Endometrial microvascular endothelial cells (primary cell): Measurements from ENCODE around the gene TMEM151B. TPM values are rescaled to one million over a fixed set of nuclear protein-coding genes. Genes with fewer than 3 reads are reported as not detected.

Experiments used
- in situ Hi-C: cut with HindIII; loops from 2 replicates; pipeline ENCODE4 v1.10.0; 2017; ENCODE audit warnings: low sequenced_read_pairs, low pct_unique_long_range_greater_than_20kb; ENCODE audit errors: inconsistent ontology term
- total RNA-seq: library from RNA; depleted of rRNA; stranded (reverse); fragments of >200 nt; gene quantifications from one replicate; pipeline ENCODE4 v1.2.3, GENCODE V29; 2015; ENCODE audit errors: inconsistent ontology term

Gene TMEM151B
- total RNA-seq, 1 donor from 2014 or later, result not detected

DNA sequence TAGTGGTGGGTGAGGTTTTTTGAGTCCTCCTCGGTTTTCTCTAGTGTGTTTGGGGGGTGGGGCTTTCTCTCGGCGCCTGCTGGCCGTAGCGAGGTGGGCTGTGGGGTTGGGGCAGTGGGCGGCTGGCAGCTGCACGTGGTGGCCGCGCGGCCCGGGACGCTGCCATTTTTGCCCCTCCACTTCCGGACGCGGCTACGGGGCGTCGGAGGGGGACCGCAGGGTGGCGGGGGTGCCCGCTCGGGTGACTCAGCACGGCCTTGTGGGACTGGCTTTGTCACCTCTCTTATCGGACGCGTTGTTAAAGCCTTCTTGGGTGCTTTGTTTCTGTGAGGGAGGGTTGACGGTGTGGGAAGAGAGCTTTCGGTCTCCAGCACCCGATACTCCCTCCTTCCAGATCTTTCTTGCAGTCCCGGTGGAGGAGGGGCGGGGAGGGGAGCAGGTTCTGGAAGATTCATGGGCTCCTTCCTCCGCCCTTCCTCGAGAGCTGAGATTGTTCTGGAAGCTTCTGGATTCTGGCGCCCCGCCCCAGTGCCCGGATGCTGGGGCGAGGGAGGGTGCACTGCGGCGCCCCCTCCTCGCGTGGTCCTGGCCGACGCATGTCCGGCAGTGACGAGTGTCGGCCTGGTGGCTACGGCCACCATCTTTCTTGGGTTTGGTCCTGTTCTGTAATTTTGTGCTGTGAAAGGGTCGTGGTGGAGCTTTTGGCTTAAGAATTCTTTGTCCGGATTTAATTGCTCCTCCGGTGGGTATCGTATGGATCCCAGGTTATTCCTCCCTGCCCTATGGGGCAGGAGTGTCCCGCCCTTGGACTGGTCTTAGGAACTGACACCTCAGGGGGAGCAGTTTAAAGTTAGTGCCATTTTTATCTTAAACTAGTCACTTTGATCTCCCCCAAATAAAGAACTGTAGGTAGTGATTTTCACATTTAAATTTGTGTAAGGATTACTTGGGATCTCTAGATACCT, 22.6 kb upstream of the TMEM151B start:
- in situ Hi-C loops, result no loop called here

DNA sequence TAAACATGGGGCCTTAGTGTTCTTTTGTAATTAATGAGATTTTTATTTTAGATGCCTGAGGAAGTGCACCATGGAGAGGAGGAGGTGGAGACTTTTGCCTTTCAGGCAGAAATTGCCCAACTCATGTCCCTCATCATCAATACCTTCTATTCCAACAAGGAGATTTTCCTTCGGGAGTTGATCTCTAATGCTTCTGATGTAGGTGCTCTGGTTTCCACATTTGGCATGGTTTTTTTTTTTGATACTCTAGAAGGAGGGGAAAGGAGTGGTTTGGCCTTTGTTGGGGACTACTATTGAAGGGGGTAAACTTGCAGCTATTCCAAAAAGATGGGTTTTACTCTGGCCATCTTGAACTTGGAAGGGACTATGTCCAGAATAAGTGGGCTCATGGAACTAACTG, 21.7 kb upstream of the TMEM151B start:
- in situ Hi-C loops, result no loop called here

DNA sequence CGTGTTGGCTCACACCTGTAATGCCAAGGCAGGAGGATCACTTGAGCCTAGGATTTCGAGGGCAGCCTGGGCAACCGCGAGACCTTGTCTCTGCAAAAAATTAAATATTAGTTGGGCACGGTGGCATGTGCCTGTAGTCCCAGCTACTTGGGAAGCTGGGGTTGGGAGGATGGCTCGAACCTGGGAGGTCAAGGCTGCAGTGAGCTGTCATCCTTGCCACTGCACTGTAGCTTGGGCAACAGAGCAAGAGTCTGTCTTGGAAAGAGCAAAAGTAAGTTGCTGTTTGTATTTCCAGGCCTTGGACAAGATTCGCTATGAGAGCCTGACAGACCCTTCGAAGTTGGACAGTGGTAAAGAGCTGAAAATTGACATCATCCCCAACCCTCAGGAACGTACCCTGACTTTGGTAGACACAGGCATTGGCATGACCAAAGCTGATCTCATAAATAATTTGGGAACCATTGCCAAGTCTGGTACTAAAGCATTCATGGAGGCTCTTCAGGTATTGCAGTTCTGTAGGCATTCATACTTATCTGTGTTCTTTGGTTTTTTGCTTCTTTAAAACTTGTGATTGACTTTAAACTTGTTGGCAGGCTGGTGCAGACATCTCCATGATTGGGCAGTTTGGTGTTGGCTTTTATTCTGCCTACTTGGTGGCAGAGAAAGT, 21.0 kb upstream of the TMEM151B start:
- in situ Hi-C loops, result no loop called here

DNA sequence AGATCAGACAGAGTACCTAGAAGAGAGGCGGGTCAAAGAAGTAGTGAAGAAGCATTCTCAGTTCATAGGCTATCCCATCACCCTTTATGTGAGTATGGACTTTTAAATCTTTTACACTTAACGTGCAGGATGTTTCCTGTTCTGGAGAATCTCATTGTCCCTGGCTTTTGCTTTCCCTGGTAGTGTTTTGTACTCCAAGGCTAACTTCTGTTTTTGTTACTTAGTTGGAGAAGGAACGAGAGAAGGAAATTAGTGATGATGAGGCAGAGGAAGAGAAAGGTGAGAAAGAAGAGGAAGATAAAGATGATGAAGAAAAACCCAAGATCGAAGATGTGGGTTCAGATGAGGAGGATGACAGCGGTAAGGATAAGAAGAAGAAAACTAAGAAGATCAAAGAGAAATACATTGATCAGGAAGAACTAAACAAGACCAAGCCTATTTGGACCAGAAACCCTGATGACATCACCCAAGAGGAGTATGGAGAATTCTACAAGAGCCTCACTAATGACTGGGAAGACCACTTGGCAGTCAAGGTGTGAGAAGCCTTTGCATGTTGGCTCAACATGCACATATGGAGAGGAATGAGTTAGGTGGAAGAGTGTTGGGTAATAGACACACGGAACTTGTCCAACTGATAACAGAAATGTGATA, 20.1 kb upstream of the TMEM151B start:
- in situ Hi-C loops, result no loop called here

DNA sequence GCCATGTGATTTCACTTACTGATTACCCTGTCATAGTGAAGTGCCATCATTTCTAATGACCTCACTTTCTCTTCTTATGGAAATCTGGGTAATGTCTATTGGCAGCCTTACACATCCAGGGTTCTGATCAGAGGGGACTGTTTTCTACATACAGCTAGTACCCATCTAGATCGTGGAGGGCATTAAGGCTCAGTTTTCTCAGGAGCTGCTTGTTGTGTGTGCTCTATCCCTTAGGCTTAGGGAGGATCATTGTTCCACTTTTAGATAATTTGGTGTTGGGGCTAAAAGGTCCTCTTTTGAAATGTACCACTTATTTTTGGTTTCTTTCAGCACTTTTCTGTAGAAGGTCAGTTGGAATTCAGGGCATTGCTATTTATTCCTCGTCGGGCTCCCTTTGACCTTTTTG, 19.5 kb upstream of the TMEM151B start:
- in situ Hi-C loops, result no loop called here

DNA sequence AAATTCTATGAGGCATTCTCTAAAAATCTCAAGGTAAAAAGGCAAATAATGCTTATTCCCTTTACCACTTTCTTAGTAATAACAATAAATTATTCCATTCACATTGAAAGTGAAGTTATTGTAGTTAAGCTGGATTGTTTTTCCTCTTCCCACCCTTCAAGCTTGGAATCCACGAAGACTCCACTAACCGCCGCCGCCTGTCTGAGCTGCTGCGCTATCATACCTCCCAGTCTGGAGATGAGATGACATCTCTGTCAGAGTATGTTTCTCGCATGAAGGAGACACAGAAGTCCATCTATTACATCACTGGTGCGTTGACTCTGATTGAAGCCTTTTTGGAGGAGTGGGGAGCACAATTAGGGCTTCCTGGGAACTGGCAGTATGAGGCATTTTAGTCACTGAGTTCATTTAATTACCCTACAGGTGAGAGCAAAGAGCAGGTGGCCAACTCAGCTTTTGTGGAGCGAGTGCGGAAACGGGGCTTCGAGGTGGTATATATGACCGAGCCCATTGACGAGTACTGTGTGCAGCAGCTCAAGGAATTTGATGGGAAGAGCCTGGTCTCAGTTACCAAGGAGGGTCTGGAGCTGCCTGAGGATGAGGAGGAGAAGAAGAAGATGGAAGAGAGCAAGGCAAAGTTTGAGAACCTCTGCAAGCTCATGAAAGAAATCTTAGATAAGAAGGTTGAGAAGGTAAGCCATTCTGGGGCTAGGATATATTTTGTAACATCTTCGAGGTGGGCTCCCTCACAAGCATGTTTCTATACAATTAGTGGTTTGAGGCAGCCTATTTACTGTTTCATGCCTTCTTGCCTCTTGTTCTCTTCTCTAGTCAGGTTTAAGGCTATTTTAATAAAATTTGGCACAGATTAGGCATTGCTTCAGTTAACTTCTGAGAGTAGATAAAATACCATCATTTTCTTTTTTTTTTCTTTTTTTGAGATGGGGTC, 18.4 kb upstream of the TMEM151B start:
- in situ Hi-C loops, result no loop called here

DNA sequence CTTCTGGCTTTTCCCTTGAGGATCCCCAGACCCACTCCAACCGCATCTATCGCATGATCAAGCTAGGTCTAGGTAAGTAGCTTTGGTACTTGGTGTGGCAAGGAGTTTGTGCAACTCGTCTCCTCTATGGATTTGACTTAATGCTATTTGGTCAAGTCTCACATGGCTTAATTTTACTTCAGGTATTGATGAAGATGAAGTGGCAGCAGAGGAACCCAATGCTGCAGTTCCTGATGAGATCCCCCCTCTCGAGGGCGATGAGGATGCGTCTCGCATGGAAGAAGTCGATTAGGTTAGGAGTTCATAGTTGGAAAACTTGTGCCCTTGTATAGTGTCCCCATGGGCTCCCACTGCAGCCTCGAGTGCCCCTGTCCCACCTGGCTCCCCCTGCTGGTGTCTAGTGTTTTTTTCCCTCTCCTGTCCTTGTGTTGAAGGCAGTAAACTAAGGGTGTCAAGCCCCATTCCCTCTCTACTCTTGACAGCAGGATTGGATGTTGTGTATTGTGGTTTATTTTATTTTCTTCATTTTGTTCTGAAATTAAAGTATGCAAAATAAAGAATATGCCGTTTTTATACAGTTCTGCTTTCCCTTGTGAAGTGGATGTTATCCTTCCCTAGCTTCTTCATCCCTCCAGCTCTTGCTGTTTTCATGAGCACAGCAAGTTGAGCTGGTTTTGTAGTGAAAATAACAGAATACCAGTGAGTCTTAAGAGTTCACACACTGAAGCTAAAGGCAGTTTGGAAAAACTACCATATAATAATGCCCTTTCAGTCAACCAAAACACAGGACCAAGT, 16.7 kb upstream of the TMEM151B start:
- in situ Hi-C loops, result no loop called here

DNA sequence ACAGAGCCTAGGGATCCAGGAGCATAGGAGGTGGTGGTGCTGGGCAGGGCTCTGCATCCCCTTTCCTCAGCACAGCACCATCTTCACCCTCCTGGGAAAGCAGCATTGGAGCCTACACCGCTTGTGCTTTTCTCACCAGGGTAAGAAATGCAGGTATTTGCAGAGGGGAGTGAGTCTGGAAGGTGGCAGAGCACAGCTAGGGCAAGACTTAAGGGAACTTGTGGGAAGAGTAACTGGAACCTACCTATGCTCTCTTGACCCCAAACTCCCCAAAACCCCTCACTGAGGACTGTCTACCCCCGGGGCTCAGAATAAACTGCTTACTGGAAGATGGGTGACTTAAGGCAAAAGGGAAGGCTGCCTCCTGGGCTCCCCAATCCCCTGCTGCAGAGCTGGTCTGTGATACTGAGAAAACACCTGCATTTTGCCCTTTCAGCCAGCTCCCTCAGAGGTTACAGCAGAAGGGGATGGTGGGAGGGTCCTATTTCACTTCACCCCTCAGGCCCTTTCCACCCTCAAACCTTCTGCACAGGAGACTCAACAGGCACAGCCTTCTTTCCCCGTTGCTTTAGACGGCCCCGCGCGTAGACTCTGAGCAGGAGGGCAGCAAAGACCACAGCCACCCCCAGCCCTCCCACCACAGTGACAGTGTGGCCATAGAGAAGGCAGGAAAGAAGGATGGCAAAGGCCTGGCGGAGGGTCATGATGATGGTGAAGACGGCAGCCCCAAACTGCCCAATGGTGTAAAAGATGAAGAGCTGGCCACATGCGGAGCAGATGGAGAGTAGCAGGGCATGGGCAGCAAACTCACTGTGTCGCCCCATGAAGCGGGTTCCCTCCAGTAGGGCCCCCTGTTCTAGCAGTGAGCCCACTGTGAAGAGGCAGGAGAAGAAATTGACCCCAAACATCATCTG, 15.8 kb upstream of the TMEM151B start:
- in situ Hi-C loops, result no loop called here

DNA sequence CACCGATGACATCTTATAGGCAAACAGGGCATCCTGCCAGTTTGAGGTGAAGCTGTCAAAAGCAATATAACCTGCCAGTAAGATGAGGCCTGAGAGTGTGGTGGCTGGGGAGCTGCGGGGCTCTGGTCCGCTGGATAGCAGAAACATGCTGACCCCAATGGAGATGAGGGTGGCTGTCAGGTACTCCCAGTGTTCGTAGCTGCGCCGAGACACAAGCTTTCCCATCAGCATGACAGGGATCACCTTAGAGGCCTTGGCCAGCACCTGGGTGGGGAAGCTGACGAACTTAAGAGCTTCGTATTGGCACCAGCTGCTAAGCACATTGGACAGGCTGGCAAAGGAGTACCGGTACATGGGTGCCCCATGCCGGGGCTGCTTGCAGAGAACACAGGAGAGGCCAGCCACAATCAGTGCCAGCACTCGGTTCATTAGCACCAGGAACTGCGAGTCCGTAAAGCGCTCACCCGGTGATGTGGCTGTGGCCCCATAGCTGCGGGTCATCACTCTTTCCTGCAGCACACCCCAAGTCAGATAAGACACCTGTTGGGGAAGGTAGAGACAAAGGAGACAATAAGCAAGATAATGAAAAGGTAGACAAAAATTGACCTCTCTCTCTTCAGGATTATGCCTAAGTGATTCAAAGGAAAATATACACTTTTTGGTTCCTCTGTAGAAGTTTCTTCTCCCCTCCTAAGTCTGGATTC, 15.0 kb upstream of the TMEM151B start:
- in situ Hi-C loops, result no loop called here

DNA sequence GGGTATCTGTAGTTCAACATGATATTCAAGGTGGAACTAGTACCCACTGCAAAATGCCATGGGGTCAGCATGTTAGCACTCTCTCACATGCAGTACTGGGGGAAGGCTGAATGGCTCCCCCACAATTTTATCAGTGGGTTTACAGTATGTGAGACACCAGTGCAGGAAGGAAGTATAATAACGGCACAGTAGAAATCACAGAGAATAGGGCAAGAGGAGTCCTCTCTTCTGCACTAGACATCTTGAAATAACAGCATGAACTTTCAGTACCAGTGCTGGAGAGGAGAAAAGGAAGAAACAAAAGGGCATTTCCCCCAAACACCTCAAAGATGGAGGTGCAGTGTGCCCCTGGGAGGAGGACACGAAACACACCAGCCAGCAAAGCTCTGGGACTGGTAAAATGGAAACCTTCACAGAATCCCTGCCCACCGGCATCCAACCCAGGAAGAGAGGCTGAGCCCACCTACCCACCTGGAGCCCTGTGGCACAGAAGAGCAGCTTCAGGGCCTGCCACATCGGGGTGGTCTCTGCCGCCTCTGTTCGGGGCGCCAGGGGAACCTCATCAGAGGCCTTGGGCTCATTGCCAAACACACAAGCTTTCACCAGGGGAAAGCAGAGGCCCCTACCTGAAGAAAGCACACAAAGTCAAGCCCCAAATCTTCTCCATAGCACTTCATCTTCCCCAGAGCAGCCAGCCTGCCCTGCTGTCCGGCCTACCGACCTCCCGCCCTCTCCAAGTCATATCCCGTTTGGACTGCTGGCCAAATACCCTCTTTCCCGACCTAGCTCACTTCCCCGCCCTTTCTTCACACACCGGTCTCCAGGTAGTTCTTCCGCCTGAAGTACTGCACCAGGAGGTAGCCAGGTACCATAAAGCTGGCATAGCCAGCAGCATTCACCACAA, 14.1 kb upstream of the TMEM151B start:
- in situ Hi-C loops, result no loop called here

DNA sequence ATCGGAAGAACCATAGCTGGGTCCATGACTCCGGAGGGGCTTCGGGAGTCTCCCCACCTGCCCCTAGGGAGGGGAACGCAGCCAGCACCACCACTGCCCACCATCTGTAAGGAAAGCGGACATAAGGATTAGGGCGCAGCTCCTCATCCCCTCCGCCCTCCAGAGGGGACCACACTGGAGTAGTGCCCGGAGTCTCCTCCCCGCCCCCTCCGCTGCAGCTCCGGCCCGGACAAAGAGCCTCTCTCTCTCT, 13.6 kb upstream of the TMEM151B start:
- in situ Hi-C loops, result no loop called here

DNA sequence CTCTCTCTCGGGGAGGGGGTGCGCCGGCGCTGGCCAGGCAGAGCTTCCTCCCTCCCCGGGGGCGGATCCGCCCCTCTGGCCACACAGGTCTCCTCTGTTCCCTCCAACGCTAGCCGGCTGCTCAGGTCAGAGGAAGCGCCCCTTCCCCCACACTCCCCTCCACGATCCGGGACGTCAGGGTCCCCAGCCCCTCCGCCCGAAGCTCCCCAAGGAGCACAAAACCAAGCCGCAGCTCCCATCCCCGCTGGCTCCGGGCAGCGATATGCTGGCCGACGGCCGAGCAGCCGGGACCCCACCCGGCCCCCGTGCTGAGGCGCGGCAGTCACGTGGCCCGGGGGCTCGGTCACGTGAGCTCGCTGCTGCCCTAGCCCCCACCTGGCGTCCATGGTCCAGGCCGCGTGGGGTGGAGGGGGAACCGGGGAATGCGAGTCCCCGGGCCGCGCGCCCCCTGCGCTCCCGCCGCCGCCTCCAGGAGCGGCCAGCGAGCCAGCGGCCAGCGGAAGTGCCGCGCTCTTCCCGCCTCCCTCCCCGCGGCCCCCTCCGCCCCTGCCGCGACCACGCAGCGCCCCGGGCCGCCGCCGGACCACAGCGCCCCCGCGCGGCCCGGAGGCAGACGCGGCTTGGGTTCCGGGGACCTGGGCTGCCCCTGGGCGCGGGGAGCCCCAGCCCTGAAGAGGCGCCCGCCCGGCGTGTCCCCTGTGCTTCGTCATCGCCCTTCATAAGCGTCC, 13.1 kb upstream of the TMEM151B start, which contains the start of gene SLC35B2:
SLC35B2 (minus strand) TSS at position 504 of the 728 bp plus-strand sequence; CDS start at position 386, 118 bp downstream.
- in situ Hi-C loops, result no loop called here

DNA sequence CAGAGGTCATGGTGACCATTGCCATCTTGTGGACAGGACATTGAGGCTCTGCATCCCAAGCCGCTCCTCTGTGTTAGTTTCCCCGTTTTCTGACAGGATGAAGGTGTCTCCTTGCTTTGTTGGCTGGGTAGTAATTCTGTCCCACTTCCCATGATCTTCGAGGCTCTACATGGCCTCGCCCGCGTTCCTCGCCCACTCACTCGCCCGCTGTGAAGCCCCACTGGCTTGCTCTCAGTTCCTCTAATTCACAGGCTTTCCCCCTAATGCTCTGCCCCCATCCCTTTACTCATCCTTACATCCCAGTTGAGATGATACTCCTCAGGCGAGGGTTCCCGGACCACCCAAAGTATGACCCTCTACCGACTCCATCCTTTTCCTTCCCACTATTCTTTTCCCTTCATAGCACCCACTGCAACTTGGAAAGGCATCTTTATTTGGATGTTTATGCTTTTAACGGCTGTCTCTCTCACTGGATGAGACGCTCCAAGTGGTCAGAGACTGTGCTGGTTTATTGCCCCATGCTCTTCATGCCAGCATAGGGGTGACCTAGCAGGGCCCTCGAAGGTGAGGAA, 12.4 kb upstream of the TMEM151B start:
- in situ Hi-C loops, result no loop called here

DNA sequence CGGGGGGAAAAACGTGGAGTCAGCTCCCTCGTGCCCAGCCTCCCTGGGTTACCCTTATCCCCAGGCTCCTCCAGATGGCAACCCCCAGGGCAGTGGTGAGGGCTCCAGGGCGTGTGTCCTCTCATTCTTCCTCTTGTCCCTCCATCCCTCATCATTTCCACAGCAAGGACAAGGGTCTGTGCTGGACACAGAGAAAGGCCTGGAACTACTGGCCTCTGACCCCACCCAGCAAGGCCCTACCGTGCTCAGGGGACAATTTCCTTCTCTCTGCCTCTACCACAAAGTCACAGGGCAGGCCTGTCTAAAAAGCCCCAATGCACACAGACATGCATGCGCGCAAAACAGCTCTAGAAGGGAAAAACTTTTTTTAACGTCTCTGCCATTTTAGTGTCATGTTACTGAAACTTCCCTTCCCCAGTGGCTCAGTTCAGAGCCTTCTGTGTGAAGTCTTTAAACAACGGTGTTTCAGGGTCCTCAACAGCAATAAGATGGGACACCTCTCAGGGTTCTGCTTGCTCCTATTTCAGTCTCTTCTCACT, 11.9 kb upstream of the TMEM151B start:
- in situ Hi-C loops, result no loop called here
